Large intestine (tissue), 3 donors: ENCODE results near the gene SCTR. TPM values are rescaled to one million over a fixed set of nuclear protein-coding genes. Genes with fewer than 3 reads are reported as not detected.

Experiments used
- DNase-seq, 2 donors: peaks; one replicate each; pipeline versions ENCODE4 v3.0.0 to v3.0.0-alpha.2; 2013
- H3K27ac ChIP-seq: one replicate; pipeline ENCODE4 v1.5.1; 2013; ENCODE audit warnings: low read length
- H3K27me3 ChIP-seq: 2 replicates; pipeline ENCODE4 v1.6.1; 2013; ENCODE audit warnings: low read length; ENCODE audit not compliant: control insufficient read depth, insufficient read depth
- H3K36me3 ChIP-seq: 2 replicates; pipeline ENCODE4 v1.6.1; 2013; ENCODE audit warnings: low read length; ENCODE audit not compliant: control insufficient read depth, insufficient read depth
- H3K4me1 ChIP-seq: one replicate; pipeline ENCODE4 v1.6.1; 2013; ENCODE audit warnings: low read length; ENCODE audit not compliant: control insufficient read depth, insufficient read depth
- H3K4me3 ChIP-seq: one replicate; pipeline ENCODE4 v1.5.1; 2013; ENCODE audit warnings: low read length
- H3K9me3 ChIP-seq: one replicate; pipeline ENCODE4 v1.6.1; 2013; ENCODE audit warnings: mild to moderate bottlenecking, low read depth, low read length, moderate library complexity; ENCODE audit not compliant: control insufficient read depth
- WGBS: methylation state at CpG from one replicate; pipeline ENCODE4 v1.1.5; 2013; ENCODE audit warnings: low lambda C conversion rate; ENCODE audit not compliant: insufficient coverage; 5-methylcytosine and 5-hydroxymethylcytosine counted together
- polyA plus RNA-seq: library from polyadenylated mRNA; unstranded; fragments of 120-200 nt; gene quantifications from one replicate; pipeline ENCODE4 v1.2.1, GENCODE V29; 2013

The SCTR gene
- polyA plus RNA-seq, 1 donor, result 62.9 TPM

- Histone ChIP-seq H3K27ac (no peak overlapping the region), H3K36me3 (peaks cover 5% of the 10 kb centered on the region), H3K27me3 (no peaks in the 10 kb centered on the region), H3K4me1 (peaks cover 50% of the 10 kb centered on the region), H3K4me3 (no peak overlapping the region), H3K9me3 (no peaks in the 10 kb centered on the region)
- no peak for DNase-seq
- no CpG with 5 or more reads among the region's 20 CpGs for WGBS
Measured at GRCh38 chr2:119482481-119483394, 41.5 kb downstream of the SCTR start.

GRCh38 chr2:119481501-119482455, 42.5 kb downstream of the SCTR start:
- no peak for DNase-seq
- no peak overlapping the region for H3K27ac ChIP-seq
- no CpG with 5 or more reads among the region's 16 CpGs for WGBS
- H3K9me3 ChIP-seq, result no peaks in the 10 kb centered on the region
- H3K4me3 ChIP-seq, result no peak overlapping the region
- peaks cover 42% of the 10 kb centered on the region for H3K4me1 ChIP-seq
- H3K36me3 ChIP-seq, result peaks cover 10% of the 10 kb centered on the region
- H3K27me3 ChIP-seq, result no peaks in the 10 kb centered on the region

- WGBS, result no CpG with 5 or more reads among the region's 11 CpGs
- H3K27ac ChIP-seq, result peak overlapping the region; percentile 32
- H3K9me3 ChIP-seq, result no peaks in the 10 kb centered on the region
- peaks cover 42% of the 10 kb centered on the region for H3K4me1 ChIP-seq
- H3K4me3 ChIP-seq, result no peak overlapping the region
- peaks cover 10% of the 10 kb centered on the region for H3K36me3 ChIP-seq
- peak; percentile 49 to 58 for DNase-seq
- no peaks in the 10 kb centered on the region for H3K27me3 ChIP-seq
Measured at GRCh38 chr2:119480718-119481142, 43.6 kb downstream of the SCTR start.

GRCh38 chr2:119480184-119480583, 44.1 kb downstream of the SCTR start:
- peak overlapping the region; percentile 32 for H3K27ac ChIP-seq
- H3K36me3 ChIP-seq, result peaks cover 10% of the 10 kb centered on the region
- H3K4me3 ChIP-seq, result no peak overlapping the region
- 60% methylated on average over 1 of the region's 5 CpGs for WGBS
- peaks cover 41% of the 10 kb centered on the region for H3K4me1 ChIP-seq
- H3K9me3 ChIP-seq, result no peaks in the 10 kb centered on the region
- H3K27me3 ChIP-seq, result no peaks in the 10 kb centered on the region
- DNase-seq, result no peak

GRCh38 chr2:119478978-119479295, 45.3 kb downstream of the SCTR start:
- Histone ChIP-seq H3K27me3 (no peaks in the 10 kb centered on the region), H3K9me3 (no peaks in the 10 kb centered on the region), H3K4me3 (no peak overlapping the region), H3K27ac (peak overlapping the region; percentile 52), H3K36me3 (peaks cover 6% of the 10 kb centered on the region), H3K4me1 (peaks cover 41% of the 10 kb centered on the region)
- peak; percentile 31 to 62 for DNase-seq
- WGBS, result no CpG with 5 or more reads among the region's 3 CpGs

GRCh38 chr2:119478188-119478977, 45.9 kb downstream of the SCTR start:
- no peaks in the 10 kb centered on the region for H3K27me3 ChIP-seq
- WGBS, result no CpG with 5 or more reads among the region's 12 CpGs
- H3K9me3 ChIP-seq, result no peaks in the 10 kb centered on the region
- H3K4me3 ChIP-seq, result no peak overlapping the region
- peaks cover 8% of the 10 kb centered on the region for H3K36me3 ChIP-seq
- H3K4me1 ChIP-seq, result peaks cover 41% of the 10 kb centered on the region
- H3K27ac ChIP-seq, result peak overlapping the region; percentile 52
- no peak for DNase-seq

- no peaks in the 10 kb centered on the region for H3K9me3 ChIP-seq
- no peak overlapping the region for H3K4me3 ChIP-seq
- no CpG with 5 or more reads among the region's 9 CpGs for WGBS
- peaks cover 35% of the 10 kb centered on the region for H3K4me1 ChIP-seq
- DNase-seq, result no peak
- peaks cover 10% of the 10 kb centered on the region for H3K36me3 ChIP-seq
- no peak overlapping the region for H3K27ac ChIP-seq
- no peaks in the 10 kb centered on the region for H3K27me3 ChIP-seq
Measured at GRCh38 chr2:119477113-119477505, 47.2 kb downstream of the SCTR start.

- Histone ChIP-seq H3K36me3 (peaks cover 10% of the 10 kb centered on the region), H3K27ac (no peak overlapping the region), H3K9me3 (no peaks in the 10 kb centered on the region), H3K4me3 (no peak overlapping the region), H3K27me3 (no peaks in the 10 kb centered on the region), H3K4me1 (peaks cover 30% of the 10 kb centered on the region)
- peak; percentile 52 to 55 for DNase-seq
- 100% methylated on average over 1 of the region's 20 CpGs for WGBS
Measured at GRCh38 chr2:119476301-119477112, 47.8 kb downstream of the SCTR start.

GRCh38 chr2:119475857-119476244, 48.4 kb downstream of the SCTR start:
- Histone ChIP-seq H3K27ac (no peak overlapping the region), H3K9me3 (no peaks in the 10 kb centered on the region), H3K27me3 (no peaks in the 10 kb centered on the region), H3K4me1 (peaks cover 24% of the 10 kb centered on the region), H3K4me3 (no peak overlapping the region), H3K36me3 (peaks cover 12% of the 10 kb centered on the region)
- WGBS, result no CpG with 5 or more reads among the region's 6 CpGs
- DNase-seq, result no peak
